Measurements from ENCODE around the gene PYGM. TPM values are rescaled to one million over a fixed set of nuclear protein-coding genes. Genes with fewer than 3 reads are reported as not detected.

Gene PYGM
- total RNA-seq: 1 to 10 TPM in 1 of 2 donors, under 1 TPM in 1; 0.67 to 3.0 TPM
- long read RNA-seq: 0 reads

DNA sequence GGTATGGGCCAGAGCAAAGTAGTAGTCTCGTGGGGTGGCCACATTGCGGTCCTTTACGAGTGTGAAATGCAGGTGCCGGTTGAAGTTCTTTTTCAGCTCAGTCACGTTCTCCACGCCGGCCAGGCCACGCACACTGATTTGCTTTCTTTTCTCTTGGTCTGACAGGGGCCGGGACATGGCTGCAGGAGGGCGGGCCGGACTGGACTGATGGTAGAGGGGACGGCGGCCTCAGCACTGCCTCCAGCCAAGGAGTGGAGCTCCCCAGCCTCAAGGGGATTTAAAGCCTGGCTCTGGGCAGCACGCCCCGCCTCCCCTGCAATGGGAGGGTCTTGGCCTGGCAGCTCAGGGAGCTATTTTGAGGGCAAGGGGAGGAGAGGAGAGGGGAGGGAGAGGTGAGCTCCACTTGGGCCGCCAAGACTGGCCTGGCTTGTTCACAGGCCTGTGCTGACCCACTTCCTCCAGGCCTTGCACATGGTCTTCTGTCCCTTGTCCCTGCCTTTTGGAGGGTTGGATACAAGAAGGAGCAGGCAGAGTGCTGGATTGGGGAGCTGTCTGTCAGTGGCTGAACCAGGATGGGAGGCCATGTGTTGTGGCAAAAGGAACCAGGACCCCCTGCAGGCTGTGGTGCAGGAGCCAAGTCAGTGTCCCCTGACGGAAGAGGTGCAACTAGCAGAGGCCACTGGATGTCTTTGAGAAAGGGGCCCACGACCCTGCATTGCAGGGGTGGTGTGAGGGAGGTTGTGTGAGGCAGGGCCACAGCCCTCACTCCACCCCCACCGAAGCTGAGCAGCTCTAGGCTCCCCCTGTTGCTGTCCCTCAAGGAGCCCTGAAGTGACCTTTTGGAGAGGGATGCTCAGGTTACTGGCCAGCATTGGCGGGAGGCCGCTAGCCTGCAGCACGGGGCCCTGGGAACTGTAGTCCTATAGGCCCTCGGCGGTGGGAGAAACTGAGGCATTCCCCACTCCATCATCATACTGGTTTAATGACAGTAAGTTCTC is at the start of gene PYGM:
PYGM (minus strand) TSS at position 253 of the 998 bp plus-strand sequence; CDS start at position 177, 76 bp downstream.
- DNase-seq: peak; percentile 37 to 58
- ATAC-seq: peak; percentile 19
- intact Hi-C loops (cut with DNase I, micrococcal nuclease): no loop called here

GRCh38 chr11:64805481-64805880 is 45.7 kb upstream of the PYGM start:
- no peak for ATAC-seq
- DNase-seq: no peak
- intact Hi-C loops (cut with DNase I, micrococcal nuclease): no loop called here

DNA sequence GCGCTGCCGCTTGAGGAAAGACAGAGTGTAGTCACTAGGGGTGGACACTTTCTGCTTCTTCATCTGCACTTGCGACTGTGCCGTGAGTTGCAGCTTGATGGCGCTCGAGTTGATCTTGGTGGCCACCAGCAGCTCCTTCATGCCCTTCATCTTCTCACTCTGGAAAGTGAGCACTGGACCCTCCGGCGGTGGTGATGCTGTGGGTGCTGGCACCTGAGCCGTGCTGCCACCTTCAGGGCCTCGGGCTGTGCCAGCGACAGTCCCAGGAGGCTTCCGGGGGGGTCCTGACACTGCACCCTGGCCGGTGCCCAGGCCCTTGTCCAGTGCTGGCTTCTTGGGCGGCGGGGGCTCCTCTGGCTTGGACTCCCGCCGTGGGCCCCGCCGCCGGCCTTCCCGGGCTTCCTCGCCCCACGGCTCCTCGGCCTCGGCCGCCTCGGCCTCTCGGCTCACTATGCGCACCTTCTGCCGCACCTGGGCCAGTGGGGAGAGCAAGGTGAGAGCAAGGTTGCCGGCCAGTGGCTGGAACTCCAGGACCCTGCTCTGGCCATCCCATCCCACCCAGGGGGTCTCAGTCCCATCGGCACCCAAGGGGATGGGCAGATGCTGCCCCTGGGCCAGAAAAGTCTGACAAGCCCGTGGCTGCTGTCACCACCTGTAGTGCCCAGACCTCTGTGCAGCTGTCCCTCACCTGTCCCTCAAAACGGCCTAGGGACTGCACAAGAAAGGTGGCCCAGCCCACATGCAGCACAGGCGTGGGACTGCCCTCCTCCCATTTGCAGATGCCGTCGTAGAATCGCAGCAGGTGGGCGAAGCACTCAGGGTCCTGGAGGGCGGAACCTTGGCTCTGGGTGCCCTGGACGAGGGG is 44.8 kb upstream of the PYGM start:
- no peak for DNase-seq
- intact Hi-C loops (cut with DNase I, micrococcal nuclease): no loop called here
- no peak for ATAC-seq

- ATAC-seq: peak; percentile 36
- intact Hi-C loops (cut with DNase I, micrococcal nuclease): no loop called here
- DNase-seq: no peak
These were observed 44.1 kb upstream of the PYGM start for GRCh38 chr11:64803846-64804345.

DNA sequence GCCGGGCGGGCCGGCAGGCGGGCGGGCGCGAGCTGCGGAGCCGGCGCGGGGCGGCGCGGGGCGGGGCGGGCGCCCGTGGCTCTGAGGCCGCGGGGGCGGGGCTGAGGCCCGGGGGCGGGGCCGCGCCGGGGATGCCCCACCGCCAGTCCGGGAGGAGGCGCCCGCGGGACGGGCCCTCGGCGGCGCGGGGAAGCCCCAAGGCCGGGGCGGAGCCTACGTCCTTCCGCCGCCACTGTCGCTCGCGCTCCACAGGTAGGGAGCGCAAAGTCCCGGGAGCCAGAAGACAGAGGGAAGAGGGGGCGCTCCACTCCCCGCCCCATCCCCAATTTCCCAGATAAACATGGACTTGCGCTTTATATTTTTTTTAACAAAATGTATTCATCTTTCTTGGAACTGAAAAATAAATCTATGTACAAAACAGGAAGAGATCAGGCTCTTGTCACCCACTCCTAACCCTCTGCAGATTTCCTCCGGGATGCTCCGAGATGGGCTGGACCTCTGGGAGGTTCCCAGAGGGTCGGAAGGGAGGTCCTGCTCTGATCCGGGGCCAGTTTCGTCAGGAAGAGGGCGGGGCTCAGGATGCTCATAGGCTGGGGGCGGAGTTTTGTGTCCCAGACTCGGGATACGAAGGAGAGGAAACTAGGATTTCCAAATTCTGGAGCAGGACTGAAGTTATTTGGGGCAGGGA is 43.5 kb upstream of the PYGM start, which contains the start of gene MAP4K2:
MAP4K2 (minus strand) TSS at position 57 of the 688 bp plus-strand sequence. CDS start 65 bp downstream, outside the sequence.
- intact Hi-C loops (cut with DNase I, micrococcal nuclease): no loop called here

DNA sequence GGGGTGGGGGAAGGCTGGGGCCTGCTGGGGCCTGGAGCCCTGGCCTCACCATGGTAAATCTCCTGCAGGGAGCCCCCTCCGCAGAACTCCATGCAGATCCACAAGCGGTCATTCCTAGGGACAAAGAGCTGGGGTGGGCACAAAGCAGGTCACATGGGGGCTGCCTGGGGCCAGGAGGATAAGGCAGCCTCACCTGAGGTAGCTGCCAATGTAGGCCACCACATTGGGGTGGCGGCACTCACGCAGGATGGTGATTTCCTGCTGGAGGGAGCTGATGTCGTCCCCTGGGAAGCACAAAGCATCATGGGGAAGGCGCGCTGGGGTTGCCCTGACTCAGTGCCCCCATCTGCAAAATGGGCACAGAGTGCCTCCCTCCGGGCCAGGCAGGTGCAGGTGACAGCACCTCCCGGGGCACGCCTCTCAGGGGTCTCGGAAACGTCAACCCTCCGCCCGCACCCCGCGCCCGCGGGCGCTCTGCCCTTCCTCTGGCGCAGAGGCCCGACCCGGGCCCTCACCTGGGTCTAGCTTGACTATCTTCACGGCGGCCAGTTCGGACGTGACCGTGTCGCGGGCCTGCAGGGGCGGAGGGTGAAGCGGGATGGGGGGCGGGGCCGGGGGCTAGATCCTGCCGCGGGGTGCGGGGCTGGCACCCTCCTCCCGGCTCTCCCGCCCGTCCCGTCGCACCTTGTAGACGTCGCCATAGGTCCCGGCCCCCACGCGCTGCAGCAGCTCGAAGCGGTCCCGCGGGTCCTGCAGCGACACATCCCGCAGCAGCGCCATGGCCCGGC is 42.8 kb upstream of the PYGM start:
- ATAC-seq (peak; percentile 3), DNase-seq (peak in 1 of 2 donors; percentile 48)
- intact Hi-C loops (cut with DNase I, micrococcal nuclease): no loop called here

More for the DNA sequence above, 43.5 kb upstream of the PYGM start, which contains the start of gene MAP4K2:
- ATAC-seq: peak; percentile 91
- DNase-seq: peak; percentile 87 to 92

DNA sequence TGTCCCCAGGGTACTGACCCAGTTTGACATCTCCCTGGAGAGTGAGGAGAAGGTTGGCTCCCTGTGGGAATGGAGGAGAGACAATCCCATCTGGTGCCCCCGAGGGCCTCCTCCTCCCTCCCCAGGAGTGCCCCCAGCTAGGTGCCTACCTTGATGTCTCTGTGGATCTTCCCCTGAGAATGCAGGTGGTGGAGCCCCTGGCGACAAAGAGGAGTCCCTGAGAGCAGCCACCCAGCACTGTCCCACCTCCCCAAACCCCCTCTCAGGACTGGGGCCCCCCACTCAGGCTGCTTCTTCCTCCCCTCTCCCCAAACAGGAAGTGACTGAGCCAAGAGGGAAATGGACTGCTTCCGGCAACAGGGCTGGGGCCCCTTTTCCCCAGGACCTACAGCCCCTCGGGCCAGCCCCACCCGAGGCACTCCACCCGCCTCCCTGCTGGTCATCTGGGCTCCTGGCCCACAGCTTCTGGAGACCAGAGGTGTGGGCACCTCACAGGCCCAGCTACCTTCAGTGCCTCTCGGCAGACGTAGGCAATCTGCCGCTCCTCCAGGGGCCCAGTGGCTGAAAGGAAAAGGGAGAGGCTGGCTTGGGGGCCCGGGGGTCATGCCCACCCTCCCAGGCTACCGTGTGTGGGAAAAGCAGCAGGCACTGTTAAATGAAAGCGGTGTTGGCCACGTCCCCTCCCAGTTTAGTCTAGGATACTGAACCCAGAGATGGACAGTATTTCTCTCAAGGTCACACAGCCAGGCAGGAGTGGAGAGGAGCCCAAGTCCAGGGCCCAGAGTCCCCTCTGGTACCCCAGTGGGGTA is 42.0 kb upstream of the PYGM start:
- ATAC-seq (no peak), DNase-seq (no peak)
- intact Hi-C loops (cut with DNase I, micrococcal nuclease): no loop called here

DNA sequence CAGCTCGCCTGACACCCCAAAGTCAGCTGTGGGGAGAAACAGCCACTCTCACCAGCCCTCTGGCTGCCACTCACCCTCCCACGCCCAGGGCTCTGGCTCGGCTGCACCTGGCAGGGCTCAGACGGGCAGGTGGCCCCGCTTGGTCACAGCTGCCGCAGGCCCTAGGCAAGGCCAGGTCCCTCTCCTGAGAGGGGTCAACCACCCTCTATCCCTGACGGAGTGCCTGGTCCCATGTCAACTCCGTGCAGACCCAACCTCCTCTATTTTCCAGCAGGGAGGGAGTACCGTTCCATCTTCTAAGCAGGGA is 41.3 kb upstream of the PYGM start:
- intact Hi-C loops (cut with DNase I, micrococcal nuclease): no loop called here
- DNase-seq: no peak
- no peak for ATAC-seq

DNA sequence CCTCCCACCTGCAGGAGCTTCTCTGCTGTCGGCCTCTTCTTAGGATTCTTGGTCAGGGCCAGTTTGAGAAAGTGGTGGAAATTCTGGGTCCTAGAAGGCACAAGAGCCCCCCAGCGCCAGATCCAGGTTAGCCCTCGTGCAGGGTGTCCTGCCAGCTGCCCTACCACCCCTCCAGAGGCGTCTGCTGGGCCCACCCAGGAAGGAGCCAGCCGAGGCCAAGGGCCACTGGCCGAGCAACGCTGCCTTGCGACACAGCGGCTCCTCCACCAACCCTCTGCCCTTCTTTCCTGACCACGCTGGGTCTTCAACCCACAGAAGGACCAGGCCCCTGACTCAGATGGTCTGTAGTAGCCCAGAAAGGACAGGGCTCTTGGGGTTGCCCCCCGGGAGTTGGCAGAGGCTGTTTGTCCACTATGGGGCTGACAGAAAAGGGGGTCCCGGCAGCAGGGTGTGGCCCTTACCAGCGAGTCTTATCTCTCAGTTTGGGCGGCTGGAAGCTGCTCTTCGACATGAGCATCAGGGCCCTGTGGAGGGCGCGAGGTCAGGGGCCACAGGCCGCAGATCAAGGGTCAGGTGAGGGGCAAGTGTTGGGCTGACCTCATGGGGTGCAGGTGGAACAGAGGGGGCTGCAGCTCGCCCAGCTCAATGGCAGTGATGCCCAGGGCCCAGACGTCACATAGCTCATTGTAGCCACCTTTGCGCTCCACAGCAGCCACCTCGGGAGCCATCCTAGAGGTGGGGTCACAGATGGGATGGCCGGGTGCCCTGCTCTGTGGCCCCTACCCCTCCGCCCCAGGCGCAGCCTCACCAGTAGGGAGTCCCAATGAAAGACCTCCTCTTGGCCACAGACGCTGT is 40.8 kb upstream of the PYGM start:
- intact Hi-C loops (cut with DNase I, micrococcal nuclease): no loop called here
- DNase-seq: no peak

DNA sequence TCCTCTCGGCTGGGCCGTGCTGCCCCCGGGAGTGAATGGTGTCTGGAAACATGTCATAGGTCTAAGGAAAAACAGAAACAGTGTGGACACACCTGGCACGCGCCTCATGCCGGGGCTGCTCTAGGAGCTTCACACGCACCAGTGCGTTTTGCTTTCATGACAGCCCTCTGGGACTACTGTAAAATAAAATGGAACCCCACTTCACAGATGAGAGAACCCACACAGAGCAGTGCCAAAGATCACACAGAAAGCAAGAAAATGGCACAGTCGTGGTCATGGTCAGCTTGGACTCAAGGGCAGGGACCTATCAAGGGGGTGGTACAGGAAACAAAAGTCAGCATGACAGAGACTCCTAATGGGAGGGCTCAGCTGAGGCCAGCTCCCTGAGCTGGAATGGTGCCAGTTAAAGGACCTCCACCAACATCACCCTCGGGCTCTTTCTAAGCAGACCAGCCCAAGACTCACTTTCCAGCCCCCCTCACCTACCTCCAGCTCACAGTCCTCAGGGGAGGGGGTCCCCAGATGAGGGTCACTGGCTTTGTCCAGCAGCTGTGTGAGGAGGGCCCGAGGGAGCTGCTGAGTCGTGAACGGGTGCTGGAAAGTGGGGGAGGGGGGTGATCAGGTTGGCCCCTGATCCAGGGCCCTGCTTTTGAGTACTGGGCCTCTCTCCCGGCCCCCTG is 40.0 kb upstream of the PYGM start:
- ATAC-seq (no peak), DNase-seq (no peak)
- intact Hi-C loops (cut with DNase I, micrococcal nuclease): no loop called here

More for the DNA sequence above, 40.8 kb upstream of the PYGM start:
- ATAC-seq: no peak

- ATAC-seq: no peak
- DNase-seq: no peak
- intact Hi-C loops (cut with DNase I, micrococcal nuclease): no loop called here
These were observed 39.5 kb upstream of the PYGM start for GRCh38 chr11:64799256-64799622.

GRCh38 chr11:64796757-64797541 is 37.2 kb upstream of the PYGM start:
- DNase-seq (no peak), ATAC-seq (no peak)
- intact Hi-C loops (cut with DNase I, micrococcal nuclease): no loop called here

DNA sequence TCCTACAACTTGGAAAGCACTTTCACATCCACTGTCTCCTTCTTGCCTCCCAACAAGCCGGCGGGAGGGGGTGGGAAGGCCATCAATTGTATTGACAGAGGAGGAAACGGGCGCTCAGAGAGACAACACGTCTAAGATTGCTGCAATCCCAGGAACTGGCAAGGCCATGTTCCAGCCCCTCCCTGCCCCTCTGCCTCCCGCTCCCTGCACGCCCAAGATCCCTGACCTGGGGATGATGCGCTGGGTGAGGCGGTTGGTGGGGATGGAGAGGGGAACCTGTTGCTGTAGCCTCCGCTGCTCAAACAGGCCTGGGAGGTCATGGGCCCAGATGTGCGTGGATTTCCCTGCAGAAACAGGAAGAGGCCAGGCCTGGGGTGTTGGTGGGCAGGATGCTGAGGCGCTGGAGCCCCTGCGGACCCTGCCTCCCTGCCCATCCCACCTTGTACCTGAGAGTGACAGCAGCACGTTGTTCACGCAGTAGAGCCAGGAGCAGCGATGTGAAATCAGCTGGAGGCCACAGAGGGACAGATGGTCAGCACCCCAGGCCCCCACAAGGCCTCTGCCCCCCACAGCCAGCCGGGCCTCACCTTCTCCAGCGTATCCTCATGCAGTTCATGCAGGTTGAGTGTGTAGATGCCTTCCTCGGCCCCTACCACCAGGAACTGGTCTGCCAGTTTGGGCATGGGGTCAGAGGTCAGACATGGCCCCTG is 36.4 kb upstream of the PYGM start:
- intact Hi-C loops (cut with DNase I, micrococcal nuclease): no loop called here
- ATAC-seq: no peak
- no peak for DNase-seq

DNA sequence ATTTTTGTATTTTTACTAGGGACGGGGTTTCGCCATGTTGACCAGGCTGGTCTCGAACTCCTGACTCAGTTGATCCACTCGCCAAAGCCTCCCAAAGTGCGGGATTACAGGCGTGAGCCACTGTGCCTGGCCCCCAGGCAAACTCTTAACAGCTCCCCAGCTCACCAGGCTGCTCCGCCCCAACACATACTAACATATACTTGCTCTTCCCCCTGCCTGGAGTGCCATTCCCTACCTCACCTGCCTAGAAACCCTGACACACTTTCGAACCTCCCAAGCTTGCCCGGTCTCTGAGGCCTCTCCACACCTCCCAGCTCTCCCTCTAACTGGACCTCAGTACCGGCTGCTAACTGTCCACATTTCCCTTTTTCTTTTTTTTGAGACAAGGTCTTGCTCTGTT is 34.8 kb upstream of the PYGM start:
- no peak for DNase-seq
- ATAC-seq: no peak
- intact Hi-C loops (cut with DNase I, micrococcal nuclease): no loop called here

All from left colon (tissue), 2 donors.